HG03571 (cell line): Measurements from ENCODE around the gene MAN1C1.
"Not testable (repeated sequence)": the region's sequence is repeated elsewhere in the genome, so short reads cannot be mapped to it uniquely, and the experiment has no call there.

Source experiments
- ATAC-seq: cut with Tn5 transposase; IDR thresholded peaks from one replicate; pipeline ENCODE4 v1.9.1; 2021; ENCODE audit not compliant: unreplicated experiment

Gene MAN1C1

GRCh38 chr1:25694167-25695007 is 77.8 kb downstream of the MAN1C1 start:
- ATAC-seq: no peak

GRCh38 chr1:25695090-25695770 is 78.6 kb downstream of the MAN1C1 start:
- ATAC-seq: no peak

GRCh38 chr1:25695771-25696311 is 79.2 kb downstream of the MAN1C1 start:
- no peak for ATAC-seq

DNA sequence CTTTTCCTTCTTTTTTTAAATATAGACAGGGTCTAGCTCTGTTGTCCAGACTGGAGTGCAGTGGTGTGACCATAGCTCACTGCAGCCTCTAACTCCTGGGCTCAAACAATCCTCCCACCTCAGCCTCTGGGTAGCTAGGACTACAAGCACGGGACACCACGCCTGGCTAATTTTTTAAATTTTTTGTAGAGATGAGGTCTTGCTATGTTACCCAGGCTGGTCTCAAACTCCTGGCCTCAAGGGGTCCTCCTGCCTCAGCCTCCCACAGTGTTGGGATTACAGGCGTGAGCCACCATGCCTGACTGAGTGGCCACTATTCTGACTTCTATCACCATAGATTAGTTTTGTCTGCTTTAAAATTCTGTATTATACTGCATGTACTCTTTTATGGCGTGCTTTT is 80.1 kb downstream of the MAN1C1 start:
- not testable (repeated sequence) for ATAC-seq

- ATAC-seq: no peak
Observed at GRCh38 chr1:25697435-25698217, 81.0 kb downstream of the MAN1C1 start.

DNA sequence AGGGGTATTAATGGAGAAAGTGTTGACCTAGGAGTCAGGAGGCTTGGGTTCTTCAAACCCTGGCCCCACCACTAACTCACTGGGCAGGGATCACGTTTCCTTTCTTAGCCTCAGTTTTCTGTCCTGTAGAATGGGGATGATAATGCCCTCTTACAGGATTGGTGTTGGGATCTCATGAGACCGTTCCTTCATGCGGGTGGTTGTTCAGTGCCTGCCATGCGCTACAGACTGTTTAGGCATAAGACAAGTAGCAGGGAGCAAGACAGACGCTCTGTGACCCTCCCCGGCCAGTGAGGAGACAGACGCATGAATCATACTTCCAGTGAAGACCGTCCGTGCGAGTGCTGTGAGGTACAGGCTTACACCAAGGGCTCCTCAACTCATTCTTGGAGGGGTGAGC is 81.7 kb downstream of the MAN1C1 start:
- ATAC-seq: no peak

DNA sequence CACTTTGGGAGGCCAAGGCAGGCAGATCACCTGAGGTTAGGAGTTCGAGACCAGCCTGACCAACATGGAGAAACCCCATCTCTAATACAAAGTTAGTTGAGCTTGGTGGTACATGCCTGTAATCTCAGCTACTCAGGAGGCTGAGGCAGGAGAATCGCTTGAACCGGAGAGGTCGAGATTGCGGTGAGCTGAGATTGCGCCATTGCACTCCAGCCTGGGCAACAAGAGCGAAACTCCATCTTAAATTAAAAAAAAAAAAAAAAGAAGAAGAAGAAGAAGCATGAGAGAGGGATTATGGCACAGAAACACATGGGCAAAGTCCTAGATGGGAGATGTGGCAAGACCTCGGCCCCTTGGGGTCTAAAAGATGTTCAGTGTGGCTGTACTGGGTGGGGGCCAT is 82.5 kb downstream of the MAN1C1 start:
- not testable (repeated sequence) for ATAC-seq

- ATAC-seq: no peak
Observed at GRCh38 chr1:25699500-25700143, 83.0 kb downstream of the MAN1C1 start.

DNA sequence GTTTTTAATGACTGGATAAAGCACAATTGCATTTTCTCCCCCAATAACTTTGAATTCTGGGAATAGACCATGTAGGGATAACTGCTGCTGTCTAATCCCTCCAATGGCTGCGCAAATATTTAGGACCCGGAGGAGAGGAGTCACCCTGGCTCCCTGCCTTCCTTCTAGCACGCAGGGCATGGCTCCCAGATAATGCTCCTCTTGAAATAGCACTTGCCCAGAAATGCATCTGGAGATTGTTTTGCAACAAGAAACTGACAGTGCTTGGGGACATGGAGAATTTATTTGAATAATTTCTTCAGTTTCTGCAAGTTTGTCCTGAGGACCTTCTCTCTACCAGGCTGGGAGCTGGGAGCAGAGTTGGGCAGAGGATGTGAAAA is 83.5 kb downstream of the MAN1C1 start:
- no peak for ATAC-seq

GRCh38 chr1:25700626-25701025 is 84.0 kb downstream of the MAN1C1 start:
- ATAC-seq: no peak

- ATAC-seq: no peak
Observed at GRCh38 chr1:25701030-25701785, 84.6 kb downstream of the MAN1C1 start.

GRCh38 chr1:25702101-25702775 is 85.6 kb downstream of the MAN1C1 start:
- no peak for ATAC-seq

- no peak for ATAC-seq
Observed at GRCh38 chr1:25703041-25703440, 86.5 kb downstream of the MAN1C1 start.

DNA sequence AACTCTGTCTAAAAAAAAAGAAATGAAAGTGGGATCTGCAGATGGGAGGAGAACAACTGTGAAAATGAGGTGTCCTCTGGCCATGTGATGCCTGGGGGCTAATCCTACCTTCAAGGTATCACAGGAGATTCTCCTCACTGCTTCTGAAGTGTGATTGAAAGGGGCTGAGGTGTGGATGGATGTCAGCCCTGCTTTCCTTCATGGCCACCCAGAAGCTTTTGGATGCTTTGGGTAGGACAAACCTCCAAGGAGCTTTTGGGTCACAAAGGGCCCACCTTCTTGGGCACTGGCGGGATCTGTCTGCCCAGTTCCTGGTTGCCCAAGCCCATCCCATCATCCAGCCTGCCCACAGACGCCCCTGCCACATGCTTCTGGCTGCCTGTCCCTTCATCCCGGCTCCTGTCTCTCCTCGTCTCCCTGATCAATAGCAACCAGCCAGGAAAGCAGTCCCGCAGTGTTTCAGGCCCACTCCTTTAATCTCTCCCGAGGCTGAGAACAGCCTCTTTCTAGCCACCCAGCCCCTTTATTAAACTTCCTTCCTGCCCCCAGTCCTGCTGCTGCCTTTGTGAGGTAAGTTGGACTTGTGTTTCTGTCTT is 87.2 kb downstream of the MAN1C1 start:
- no peak for ATAC-seq

DNA sequence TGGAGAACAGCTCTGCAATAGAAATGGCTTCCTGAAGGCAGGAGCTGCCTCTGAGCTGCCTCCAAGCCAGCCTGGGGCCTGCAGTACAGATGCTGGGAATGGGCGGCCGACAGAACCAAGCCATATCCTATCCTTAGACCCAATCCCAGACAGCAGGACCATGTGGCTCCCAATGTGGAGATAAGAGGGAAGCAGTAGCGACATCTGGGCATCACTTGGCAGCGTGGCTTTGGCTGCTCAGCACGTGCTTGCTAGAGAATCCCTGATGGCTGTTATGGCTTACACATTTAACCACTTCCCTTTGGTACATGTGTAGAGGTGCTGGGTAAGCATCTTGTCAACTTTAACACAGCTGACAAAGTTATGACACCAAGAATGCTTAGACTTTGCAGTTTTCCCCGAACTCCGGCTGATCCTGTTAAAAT is 87.7 kb downstream of the MAN1C1 start:
- ATAC-seq: no peak

- no peak for ATAC-seq
Observed at GRCh38 chr1:25705699-25706098, 89.1 kb downstream of the MAN1C1 start.

DNA sequence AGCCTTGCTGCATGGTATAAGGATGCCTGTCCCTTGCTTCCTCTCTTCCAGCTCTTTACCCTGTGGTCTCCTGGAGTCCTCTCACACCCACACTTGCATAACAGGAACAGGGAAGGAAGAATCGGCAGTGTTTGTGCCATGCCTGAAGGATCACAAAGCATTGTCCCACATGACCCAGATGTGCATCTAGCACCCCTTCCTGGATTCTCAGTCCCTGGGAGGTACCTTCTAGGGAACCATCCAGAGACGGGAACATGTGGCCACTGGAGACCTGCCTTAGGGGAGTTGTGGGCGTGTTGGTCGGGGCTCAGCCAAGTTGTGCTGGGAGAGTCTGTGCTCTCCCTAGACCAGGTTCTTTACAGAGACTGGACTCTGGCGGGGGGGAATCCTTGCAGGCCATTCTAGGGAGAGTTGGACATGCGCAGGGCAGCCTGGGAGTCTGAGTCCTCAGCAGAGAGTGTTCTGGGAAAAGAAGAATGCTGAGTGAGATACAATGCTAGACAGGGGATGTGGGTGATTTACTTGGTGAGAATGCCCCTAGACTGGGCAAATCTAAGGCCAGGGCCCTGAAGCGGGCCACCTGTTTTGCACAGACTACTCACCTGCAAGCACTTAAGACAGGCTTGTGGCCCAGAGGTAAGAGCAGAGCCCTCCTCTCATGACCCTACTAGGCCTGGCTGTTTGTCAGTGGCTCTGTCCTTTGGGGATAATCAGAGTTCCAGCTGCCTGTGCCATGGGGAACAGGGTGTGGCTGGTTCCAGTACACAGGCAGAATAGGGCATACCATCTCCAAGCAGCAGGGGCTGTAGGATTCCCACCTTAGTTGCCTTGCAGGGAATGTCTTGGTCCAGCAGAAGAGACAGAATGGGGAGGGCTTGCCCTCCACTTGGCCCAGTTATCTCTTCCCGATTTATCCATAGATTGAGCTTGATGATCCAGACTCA is 89.8 kb downstream of the MAN1C1 start:
- ATAC-seq: no peak
